ENCODE results near the gene MARCHF2. TPM values are rescaled to one million over a fixed set of nuclear protein-coding genes. Genes with fewer than 3 reads are reported as not detected.

MARCHF2 gene
- total RNA-seq, 3 donors from 2014 or later (not counting 1 experiment from before 2014, with no cell fraction given), result 32.4 to 42.3 (median 37.2) TPM

DNA sequence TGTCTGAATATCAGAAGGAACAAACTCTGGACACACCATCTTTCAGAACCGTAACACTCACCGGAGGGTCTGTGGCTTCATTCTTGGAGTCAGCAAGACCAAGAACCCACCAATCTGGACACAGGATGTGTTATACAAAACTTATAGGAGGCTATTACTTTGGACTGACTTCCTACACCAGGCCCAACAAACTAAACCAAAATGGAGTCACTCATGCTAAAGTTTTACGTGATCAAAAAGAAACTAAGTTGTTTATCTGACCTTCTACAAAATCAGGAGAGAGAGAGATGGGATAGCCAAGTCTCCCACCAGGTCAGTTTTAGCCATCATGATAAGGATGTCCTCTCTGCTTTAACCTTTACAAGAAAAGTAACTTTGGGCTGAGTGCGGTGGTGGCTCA is 26.1 kb upstream of the MARCHF2 start:
- no peak for ATAC-seq
- WGBS (ENCODE audit: insufficient coverage), result 100% methylated on average over 4 of the region's 4 CpGs
- no peak for DNase-seq
- Histone ChIP-seq H3K4me1 (ENCODE audit: control insufficient read depth, insufficient read depth, low read length) (peaks cover 23% of the 10 kb centered on the region), H3K9me3 (ENCODE audit: control insufficient read depth, insufficient read depth, low read length) (no peaks in the 10 kb centered on the region), H3K27me3 (ENCODE audit: control insufficient read depth, insufficient read depth, low read length) (no peaks in the 10 kb centered on the region), H3K36me3 (ENCODE audit: control insufficient read depth, insufficient read depth, low read length) (no peaks in the 10 kb centered on the region), H3K4me3 (ENCODE audit: low read length) (no peak overlapping the region), H3K27ac (ENCODE audit: low read length) (no peak overlapping the region)
- Mint-ChIP-seq H3K27me3 (ENCODE audit: low read depth in 2 of 2) (no peaks in the 10 kb centered on the region), H3K27ac (no peak overlapping the region), H3K9me3 (no peaks in the 10 kb centered on the region), H3K4me1 (peaks cover 11 to 22% of the 10 kb centered on the region in 2 donors), H3K36me3 (no peaks in the 10 kb centered on the region), H3K4me3 (peak overlapping the region; percentile 13)
- intact Hi-C loops (cut with micrococcal nuclease), result no loop called here
- TF ChIP-seq, protein P1, sequence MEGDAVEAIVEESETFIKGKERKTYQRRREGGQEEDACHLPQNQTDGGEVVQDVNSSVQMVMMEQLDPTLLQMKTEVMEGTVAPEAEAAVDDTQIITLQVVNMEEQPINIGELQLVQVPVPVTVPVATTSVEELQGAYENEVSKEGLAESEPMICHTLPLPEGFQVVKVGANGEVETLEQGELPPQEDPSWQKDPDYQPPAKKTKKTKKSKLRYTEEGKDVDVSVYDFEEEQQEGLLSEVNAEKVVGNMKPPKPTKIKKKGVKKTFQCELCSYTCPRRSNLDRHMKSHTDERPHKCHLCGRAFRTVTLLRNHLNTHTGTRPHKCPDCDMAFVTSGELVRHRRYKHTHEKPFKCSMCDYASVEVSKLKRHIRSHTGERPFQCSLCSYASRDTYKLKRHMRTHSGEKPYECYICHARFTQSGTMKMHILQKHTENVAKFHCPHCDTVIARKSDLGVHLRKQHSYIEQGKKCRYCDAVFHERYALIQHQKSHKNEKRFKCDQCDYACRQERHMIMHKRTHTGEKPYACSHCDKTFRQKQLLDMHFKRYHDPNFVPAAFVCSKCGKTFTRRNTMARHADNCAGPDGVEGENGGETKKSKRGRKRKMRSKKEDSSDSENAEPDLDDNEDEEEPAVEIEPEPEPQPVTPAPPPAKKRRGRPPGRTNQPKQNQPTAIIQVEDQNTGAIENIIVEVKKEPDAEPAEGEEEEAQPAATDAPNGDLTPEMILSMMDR (IDR thresholded peaks at IDR 0.05), result no peak

GRCh38 chr19:8387688-8388611 is 25.2 kb upstream of the MARCHF2 start:
- TF ChIP-seq, protein P1 (IDR thresholded peaks at IDR 0.05), result no peak
- no peaks in the 10 kb centered on the region for H3K9me3 ChIP-seq (ENCODE audit: control insufficient read depth, insufficient read depth, low read length)
- H3K27ac Mint-ChIP-seq, result peak overlapping the region in 1 of 2 donors; percentile 31
- H3K36me3 ChIP-seq (ENCODE audit: control insufficient read depth, insufficient read depth, low read length), result no peaks in the 10 kb centered on the region
- peaks cover 16 to 28% of the 10 kb centered on the region in 2 donors for H3K4me1 Mint-ChIP-seq
- no peaks in the 10 kb centered on the region for H3K36me3 Mint-ChIP-seq
- DNase-seq (no peak), ATAC-seq (no peak)
- H3K4me3 ChIP-seq (ENCODE audit: low read length), result no peak overlapping the region
- no peaks in the 10 kb centered on the region for H3K9me3 Mint-ChIP-seq
- peaks cover 29% of the 10 kb centered on the region for H3K4me1 ChIP-seq (ENCODE audit: control insufficient read depth, insufficient read depth, low read length)
- 95% methylated on average over 16 of the region's 16 CpGs for WGBS (ENCODE audit: insufficient coverage)
- no peak overlapping the region for H3K27ac ChIP-seq (ENCODE audit: low read length)
- peak overlapping the region; percentile 52 for H3K4me3 Mint-ChIP-seq
- intact Hi-C loops (cut with micrococcal nuclease), result no loop called here
- no peaks in the 10 kb centered on the region for H3K27me3 Mint-ChIP-seq (ENCODE audit: low read depth in 2 of 2)
- H3K27me3 ChIP-seq (ENCODE audit: control insufficient read depth, insufficient read depth, low read length), result no peaks in the 10 kb centered on the region

- Histone ChIP-seq H3K9me3 (ENCODE audit: control insufficient read depth, insufficient read depth, low read length) (no peaks in the 10 kb centered on the region), H3K36me3 (ENCODE audit: control insufficient read depth, insufficient read depth, low read length) (no peaks in the 10 kb centered on the region), H3K4me1 (ENCODE audit: control insufficient read depth, insufficient read depth, low read length) (peaks cover 34% of the 10 kb centered on the region), H3K27ac (ENCODE audit: low read length) (no peak overlapping the region), H3K27me3 (ENCODE audit: control insufficient read depth, insufficient read depth, low read length) (no peaks in the 10 kb centered on the region), H3K4me3 (ENCODE audit: low read length) (no peak overlapping the region)
- Mint-ChIP-seq H3K9me3 (no peaks in the 10 kb centered on the region), H3K27ac (no peak overlapping the region), H3K4me3 (no peak overlapping the region), H3K4me1 (peaks cover 16 to 33% of the 10 kb centered on the region in 2 donors), H3K36me3 (no peaks in the 10 kb centered on the region), H3K27me3 (ENCODE audit: low read depth in 2 of 2) (no peaks in the 10 kb centered on the region)
- no peak for DNase-seq
- WGBS (ENCODE audit: insufficient coverage), result no CpG with 5 or more reads among the region's 2 CpGs
- intact Hi-C loops (cut with micrococcal nuclease), result no loop called here
- no peak for ATAC-seq
- TF ChIP-seq, protein P1 (IDR thresholded peaks at IDR 0.05), result no peak
Measured at GRCh38 chr19:8388612-8388958, 24.5 kb upstream of the MARCHF2 start.
